Kidney (tissue), 14 donors: ENCODE measurements around the gene CEMIP2. TPM values are rescaled to one million over a fixed set of nuclear protein-coding genes. Genes with fewer than 3 reads are reported as not detected.

Experiments
- DNase-seq, 5 donors: peaks; one replicate each; pipeline ENCODE4 v3.0.0-alpha.2; 2013 to 2020
- FAIRE-seq: peaks from 2 replicates; lab custom pipeline; 2012; peaks lifted over from hg19 to GRCh38; lab: Jason Lieb, UNC
- H3K27ac ChIP-seq, 2 donors: one replicate each; pipeline ENCODE4 v1.7.0; 2013; ENCODE audit warnings: low read depth in 2 of 2, low read length in 2 of 2, inconsistent platforms in 1 of 2
- H3K27me3 ChIP-seq: one replicate; pipeline ENCODE4 v1.7.1; 2013; ENCODE audit warnings: low read length, inconsistent platforms; ENCODE audit not compliant: control insufficient read depth, insufficient read depth
- H3K36me3 ChIP-seq, 3 donors: one replicate each; pipeline versions ENCODE4 v1.7.0 to v1.7.1; 2013; ENCODE audit warnings: low read length in 3 of 3, control low read depth in 1 of 3, inconsistent platforms in 1 of 3; ENCODE audit not compliant: insufficient read depth in 3 of 3, control insufficient read depth in 2 of 3
- H3K4me1 ChIP-seq, 3 donors: one replicate each; pipeline versions ENCODE4 v1.7.0 to v1.7.1; 2013; ENCODE audit warnings: low read length in 3 of 3, inconsistent platforms in 1 of 3, low read depth in 1 of 3; ENCODE audit not compliant: control insufficient read depth in 2 of 3, insufficient read depth in 2 of 3
- H3K4me3 ChIP-seq, 3 donors: one replicate each; pipeline versions ENCODE4 v1.7.0 to v1.8.1; 2013; ENCODE audit warnings: low read length in 3 of 3, control low read depth in 1 of 3, inconsistent platforms in 1 of 3
- H3K9ac ChIP-seq, 3 donors: one replicate each; pipeline versions ENCODE4 v1.7.0 to v1.7.1; 2013; ENCODE audit warnings: low read length in 3 of 3, control low read depth in 1 of 3, inconsistent platforms in 1 of 3
- H3K9me3 ChIP-seq, 3 donors: one replicate each; pipeline versions ENCODE4 v1.7.0 to v1.7.1; 2013; ENCODE audit warnings: low read length in 3 of 3, control low read depth in 1 of 3, inconsistent platforms in 1 of 3; ENCODE audit not compliant: control insufficient read depth in 2 of 3, insufficient read depth in 1 of 3
- intact Hi-C: fragments of 100-400 bp; cut with DNase I; formaldehyde crosslinking; loops from one replicate; pipeline ENCODE4 v1.11.1; 2022
- polyA plus RNA-seq: library from polyadenylated mRNA; stranded (reverse); fragments of 350-450 nt; fragmentation: Illumina TruSeq; extraction: RNeasy Lipid Tissue Mini Kit (QIAGEN cat#74804); gene quantifications from one replicate; pipeline ENCODE4 v1.2.3, GENCODE V29; 2014; ENCODE audit warnings: low read depth, low replicate concordance; ENCODE audit not compliant: insufficient read depth
- total RNA-seq: library from RNA; stranded (reverse); fragmentation: NEBNext Ultra II Directional; extraction: Animal tissue kit (Norgen Biotek cat#: 25700); gene quantifications from one replicate; pipeline ENCODE4 v1.2.1, GENCODE V29; 2021
- TF ChIP-seq, protein P1 (sequence below): IDR thresholded peaks from 3 replicates; pipeline ENCODE4 v1.5.1; 2012; ENCODE audit warnings: mild to moderate bottlenecking, moderate library complexity, borderline replicate concordance; ENCODE audit not compliant: insufficient read depth; ENCODE audit errors: extremely low read depth
- donor health status: control.
- donor health status: control.
- donor health status: control.
- donor health status: control.
- donor health status: control.
- donor health status: DM: yes; HTN: yes; CAD: no.
- donor health status: Normal renal cell carcinoma (clear cell type).

Gene CEMIP2
- total and polyA plus RNA-seq, 2 donors from 2014 or later: 13.9 to 70.7 TPM

DNA sequence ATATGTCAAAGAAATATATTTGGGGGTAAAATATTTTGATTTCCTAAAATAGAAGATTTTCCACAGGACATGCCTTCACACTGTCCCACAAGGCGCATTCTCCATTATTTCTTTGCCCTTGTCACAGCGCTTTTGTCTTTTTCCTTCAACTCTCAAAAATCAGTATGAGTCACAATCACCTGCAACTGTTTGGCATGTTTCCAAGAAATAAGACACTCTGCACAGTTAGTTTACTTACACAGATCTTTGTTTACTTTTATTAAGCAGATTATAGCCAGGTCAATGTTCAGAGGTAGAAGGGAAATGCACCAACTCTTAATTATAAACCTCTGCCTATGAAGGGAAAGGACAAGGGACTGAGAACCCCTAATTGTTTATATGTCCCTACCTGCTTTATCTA, 9.5 kb downstream of the CEMIP2 start:
- Histone ChIP-seq H3K9ac (no peak overlapping the region), H3K4me1 (peaks cover 0 to 6% (median 2%) of the 10 kb centered on the region in 3 donors), H3K36me3 (no peaks in the 10 kb centered on the region), H3K27ac (no peak overlapping the region), H3K9me3 (no peaks in the 10 kb centered on the region), H3K27me3 (no peaks in the 10 kb centered on the region), H3K4me3 (peak overlapping the region in 1 of 3 donors; percentile 0)
- TF ChIP-seq, protein P1, sequence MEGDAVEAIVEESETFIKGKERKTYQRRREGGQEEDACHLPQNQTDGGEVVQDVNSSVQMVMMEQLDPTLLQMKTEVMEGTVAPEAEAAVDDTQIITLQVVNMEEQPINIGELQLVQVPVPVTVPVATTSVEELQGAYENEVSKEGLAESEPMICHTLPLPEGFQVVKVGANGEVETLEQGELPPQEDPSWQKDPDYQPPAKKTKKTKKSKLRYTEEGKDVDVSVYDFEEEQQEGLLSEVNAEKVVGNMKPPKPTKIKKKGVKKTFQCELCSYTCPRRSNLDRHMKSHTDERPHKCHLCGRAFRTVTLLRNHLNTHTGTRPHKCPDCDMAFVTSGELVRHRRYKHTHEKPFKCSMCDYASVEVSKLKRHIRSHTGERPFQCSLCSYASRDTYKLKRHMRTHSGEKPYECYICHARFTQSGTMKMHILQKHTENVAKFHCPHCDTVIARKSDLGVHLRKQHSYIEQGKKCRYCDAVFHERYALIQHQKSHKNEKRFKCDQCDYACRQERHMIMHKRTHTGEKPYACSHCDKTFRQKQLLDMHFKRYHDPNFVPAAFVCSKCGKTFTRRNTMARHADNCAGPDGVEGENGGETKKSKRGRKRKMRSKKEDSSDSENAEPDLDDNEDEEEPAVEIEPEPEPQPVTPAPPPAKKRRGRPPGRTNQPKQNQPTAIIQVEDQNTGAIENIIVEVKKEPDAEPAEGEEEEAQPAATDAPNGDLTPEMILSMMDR: no peak
- no peak for FAIRE-seq
- intact Hi-C loops: no loop called here
- no peak for DNase-seq

DNA sequence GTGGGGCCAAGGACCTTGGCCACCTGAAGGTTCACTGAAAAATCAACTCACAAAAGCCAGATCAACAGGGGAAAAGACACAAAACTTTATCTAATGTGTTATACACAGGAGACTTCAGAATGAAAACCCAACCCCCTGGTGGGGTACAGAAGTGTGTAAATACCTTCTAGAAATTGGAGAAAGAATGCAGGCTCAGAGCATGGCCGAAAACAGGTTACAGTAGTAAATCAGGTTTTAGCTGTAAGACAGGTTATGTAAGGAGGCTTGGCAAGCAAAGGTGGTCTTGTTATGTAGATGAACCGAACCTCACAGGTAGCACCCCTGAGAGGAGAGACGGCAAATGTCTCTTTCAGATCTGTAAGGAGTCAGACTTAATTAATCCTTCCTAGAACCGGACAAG, 10.0 kb downstream of the CEMIP2 start:
- Histone ChIP-seq H3K36me3 (no peaks in the 10 kb centered on the region), H3K27me3 (no peaks in the 10 kb centered on the region), H3K9ac (no peak overlapping the region), H3K9me3 (no peaks in the 10 kb centered on the region), H3K4me1 (peaks cover 0 to 6% (median 2%) of the 10 kb centered on the region in 3 donors), H3K27ac (no peak overlapping the region), H3K4me3 (peak overlapping the region in 1 of 3 donors; percentile 0)
- FAIRE-seq (no peak), DNase-seq (peak in 3 of 5 donors; percentile 26 to 78 (median 56))
- intact Hi-C loops: no loop called here
- TF ChIP-seq, protein P1: no peak

DNA sequence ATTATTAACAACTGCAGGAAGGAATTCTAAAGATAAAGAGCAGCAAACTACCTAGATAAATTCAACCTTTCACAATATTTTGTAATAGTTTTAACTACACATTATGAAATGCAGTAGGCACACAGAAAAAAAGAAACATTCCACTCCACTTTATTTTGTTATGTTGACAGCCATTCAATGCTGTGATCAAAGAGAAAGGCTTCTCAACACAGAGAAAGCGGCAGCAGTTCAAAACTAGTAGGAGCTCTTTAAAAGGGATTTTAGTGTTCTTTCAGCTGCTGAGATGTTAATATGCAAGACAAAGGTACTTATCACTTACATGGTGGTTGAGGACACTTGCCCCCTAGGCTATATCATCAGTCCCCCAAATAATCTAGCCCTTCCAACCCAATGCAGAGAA, 11.6 kb downstream of the CEMIP2 start:
- no peak overlapping the region for H3K9ac ChIP-seq
- FAIRE-seq (no peak), DNase-seq (no peak)
- H3K27me3 ChIP-seq: no peaks in the 10 kb centered on the region
- H3K4me3 ChIP-seq: no peak overlapping the region
- intact Hi-C loops: no loop called here
- H3K4me1 ChIP-seq: peaks cover 0 to 6% (median 2%) of the 10 kb centered on the region in 3 donors
- H3K9me3 ChIP-seq: no peaks in the 10 kb centered on the region
- no peak overlapping the region for H3K27ac ChIP-seq
- H3K36me3 ChIP-seq: no peaks in the 10 kb centered on the region
- TF ChIP-seq, protein P1: no peak

DNA sequence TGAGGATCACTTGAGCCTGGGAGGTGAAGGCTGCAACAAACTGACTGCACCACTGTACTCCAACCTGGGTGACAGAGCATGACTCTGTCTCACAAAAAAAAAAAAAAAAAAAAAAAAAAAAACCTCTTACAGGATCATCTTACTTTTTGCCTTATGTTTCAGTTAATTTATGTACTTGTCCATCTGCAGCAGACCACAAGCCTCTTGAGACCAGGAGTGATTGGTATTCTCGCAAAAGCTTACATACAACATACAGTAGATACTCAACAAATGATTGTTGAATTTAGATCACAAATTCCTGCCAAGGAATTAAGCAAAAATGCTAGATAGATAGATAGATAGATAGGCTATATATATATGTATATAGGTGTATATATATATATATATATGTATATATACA, 12.4 kb downstream of the CEMIP2 start:
- no peak overlapping the region for H3K9ac ChIP-seq
- no peaks in the 10 kb centered on the region for H3K27me3 ChIP-seq
- FAIRE-seq (no peak), DNase-seq (no peak)
- H3K4me3 ChIP-seq: no peak overlapping the region
- TF ChIP-seq, protein P1: no peak
- H3K27ac ChIP-seq: no peak overlapping the region
- intact Hi-C loops: no loop called here
- H3K9me3 ChIP-seq: no peaks in the 10 kb centered on the region
- H3K36me3 ChIP-seq: no peaks in the 10 kb centered on the region
- peaks cover 0 to 6% (median 2%) of the 10 kb centered on the region in 3 donors for H3K4me1 ChIP-seq
